Stimulated activated CD8-positive, alpha-beta memory T cell treated with anti-CD3 and anti-CD28 coated beads, Interleukin-4, amount 100 ng/mL, for 1 hour (primary cell): ENCODE measurements around the gene PBX4.
"Not testable (repeated sequence)": the region's sequence is repeated elsewhere in the genome, so short reads cannot be mapped to it uniquely, and the experiment has no call there.

Source experiments
- DNase-seq, 2 donors: peaks; one replicate each; pipeline ENCODE4 v3.0.0-alpha.2; 2020; ENCODE audit warnings: low read depth in 2 of 2, low spot score in 1 of 2

The PBX4 gene

GRCh38 chr19:19618219-19619051 is at the start of gene PBX4:
TSS of gene PBX4 (minus strand) at chr19:19618687. CDS start at chr19:19618629, 58 bp downstream.
- DNase-seq, result peak; percentile 98

GRCh38 chr19:19665420-19665948 is 47.0 kb upstream of the PBX4 start:
- DNase-seq, result not testable (repeated sequence)

DNA sequence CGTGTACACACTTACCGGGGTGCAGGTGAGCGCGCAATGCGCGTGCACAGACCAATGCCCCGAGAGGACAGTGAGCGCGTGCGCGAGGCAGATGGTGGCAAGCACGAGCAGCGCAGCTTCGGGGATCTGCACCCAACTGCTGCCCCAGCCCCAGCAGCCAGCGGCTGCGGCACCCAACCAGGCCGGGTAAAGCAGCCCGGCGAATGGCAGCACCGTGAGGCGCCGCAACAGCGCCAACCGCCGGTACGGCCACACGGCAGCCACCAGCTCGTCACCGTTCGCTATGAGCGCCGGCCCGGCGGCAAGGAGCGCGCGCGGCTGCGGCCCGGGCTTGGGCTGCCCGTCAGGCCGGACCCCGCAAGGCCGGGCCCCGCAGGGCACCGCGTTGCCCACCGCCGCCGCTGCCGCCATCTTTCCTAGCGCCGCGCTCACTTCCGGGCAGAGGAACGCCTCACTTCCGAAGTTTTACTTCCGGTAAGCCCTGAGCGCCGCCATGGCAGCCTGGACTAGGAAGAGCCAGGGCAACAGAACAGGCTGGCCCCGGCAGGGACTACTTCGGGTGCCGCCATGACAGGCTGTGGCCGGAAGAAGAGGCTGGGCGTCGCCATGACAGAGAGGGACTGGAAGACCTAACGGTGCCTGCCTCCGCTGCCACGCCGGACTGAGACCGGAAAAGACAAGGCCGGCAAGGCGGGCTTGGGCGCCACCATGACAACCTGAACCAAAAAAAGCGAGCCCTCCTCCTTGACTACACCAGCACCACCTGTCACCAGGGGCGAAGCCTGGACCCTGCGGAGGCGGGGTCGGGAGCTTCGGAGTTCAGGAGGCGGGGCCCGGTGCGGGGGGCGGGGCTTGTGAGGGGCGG is 45.0 kb upstream of the PBX4 start, which contains the start of gene ATP13A1:
TSS of gene ATP13A1 (minus strand) at position 421 of the 865 bp plus-strand sequence. CDS start at position 411, 10 bp downstream.
- DNase-seq, result peak; percentile 88 to 90

GRCh38 chr19:19662871-19663255 is 44.4 kb upstream of the PBX4 start:
- DNase-seq, result no peak

GRCh38 chr19:19662344-19662743 is 43.9 kb upstream of the PBX4 start:
- DNase-seq, result no peak

DNA sequence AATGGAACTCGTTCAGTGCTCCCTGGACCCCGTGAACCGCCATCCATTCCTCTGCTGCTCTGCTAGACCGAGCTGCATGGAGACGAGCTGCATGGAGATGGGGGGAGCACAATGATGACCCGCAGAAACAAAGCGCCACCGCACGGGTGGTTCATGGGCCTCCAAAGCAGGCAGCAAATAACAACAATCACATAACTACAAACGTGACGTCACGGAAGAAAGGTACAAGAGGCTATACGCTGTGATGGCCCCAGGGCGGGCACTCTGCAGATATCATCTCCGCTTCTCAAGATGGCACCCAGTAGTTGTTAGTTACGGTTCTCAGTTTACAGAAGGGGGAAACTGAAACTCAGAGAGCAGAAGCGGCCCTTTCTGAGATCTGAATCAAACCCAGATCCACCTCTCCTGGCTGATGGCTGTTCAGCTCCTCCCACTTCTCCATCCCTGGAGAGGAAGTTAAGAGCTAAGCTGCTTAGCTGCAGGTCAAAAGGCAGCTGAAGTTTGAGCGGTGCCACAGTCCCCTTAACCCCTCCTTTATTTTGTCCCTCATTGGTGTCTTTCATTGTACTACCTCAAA is 43.3 kb upstream of the PBX4 start:
- no peak for DNase-seq

GRCh38 chr19:19661141-19661674 is 42.7 kb upstream of the PBX4 start:
- DNase-seq, result no peak

DNA sequence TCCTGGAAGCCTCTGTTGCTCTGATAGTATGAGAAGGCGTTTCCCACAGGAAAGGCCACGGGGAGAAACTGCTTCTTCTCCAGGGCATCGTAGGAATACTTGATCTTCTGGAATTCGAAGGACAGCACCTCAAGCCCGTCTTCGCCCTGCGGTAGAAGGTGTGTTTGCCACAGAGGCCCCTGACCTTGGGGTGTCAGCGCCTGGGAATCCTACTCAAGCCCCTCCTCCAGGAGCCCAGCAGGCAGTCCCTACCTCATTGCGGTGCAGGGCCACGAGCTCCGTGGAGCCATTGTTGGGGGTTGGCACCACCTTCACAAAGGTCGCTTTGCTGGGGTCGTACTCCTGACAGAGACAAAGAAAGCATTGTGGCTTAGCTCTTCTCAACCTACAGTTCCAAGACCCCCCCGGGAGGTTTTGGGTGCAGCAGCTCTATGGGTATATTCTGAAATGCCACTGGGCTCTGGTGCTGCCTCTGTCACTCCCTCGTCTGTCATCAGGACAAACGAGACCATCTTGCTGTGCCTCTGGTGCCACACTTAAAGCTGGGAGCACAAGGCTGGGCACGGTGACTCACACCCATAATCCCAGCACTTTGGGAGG is 41.3 kb upstream of the PBX4 start:
- no peak for DNase-seq

GRCh38 chr19:19657397-19657783 is 38.9 kb upstream of the PBX4 start:
- DNase-seq, result no peak

- no peak for DNase-seq
Measured at GRCh38 chr19:19656451-19657396, 38.2 kb upstream of the PBX4 start.

- DNase-seq, result no peak
Measured at GRCh38 chr19:19655641-19656343, 37.3 kb upstream of the PBX4 start.

GRCh38 chr19:19655051-19655594 is 36.6 kb upstream of the PBX4 start:
- DNase-seq, result no peak

DNA sequence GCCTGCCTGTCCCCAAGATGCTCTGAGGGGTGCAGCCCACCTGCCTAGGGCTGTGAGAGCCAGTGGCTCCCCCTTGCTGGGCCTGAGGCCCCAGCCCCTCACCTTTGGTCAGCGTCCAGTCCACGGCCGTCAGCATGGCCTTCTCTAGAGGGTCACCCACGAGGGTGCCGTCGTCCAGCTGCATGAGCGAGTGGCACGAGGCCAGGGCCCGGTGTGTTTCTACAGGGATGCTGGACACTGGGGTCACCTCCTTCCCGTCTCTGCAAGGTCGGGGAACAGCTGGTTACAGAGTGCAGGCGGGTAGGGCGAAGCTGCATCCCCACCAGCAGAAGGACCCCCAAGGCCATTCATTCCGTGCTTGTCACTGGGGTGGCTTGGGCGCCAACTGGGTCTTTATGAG is 36.0 kb upstream of the PBX4 start:
- no peak for DNase-seq

DNA sequence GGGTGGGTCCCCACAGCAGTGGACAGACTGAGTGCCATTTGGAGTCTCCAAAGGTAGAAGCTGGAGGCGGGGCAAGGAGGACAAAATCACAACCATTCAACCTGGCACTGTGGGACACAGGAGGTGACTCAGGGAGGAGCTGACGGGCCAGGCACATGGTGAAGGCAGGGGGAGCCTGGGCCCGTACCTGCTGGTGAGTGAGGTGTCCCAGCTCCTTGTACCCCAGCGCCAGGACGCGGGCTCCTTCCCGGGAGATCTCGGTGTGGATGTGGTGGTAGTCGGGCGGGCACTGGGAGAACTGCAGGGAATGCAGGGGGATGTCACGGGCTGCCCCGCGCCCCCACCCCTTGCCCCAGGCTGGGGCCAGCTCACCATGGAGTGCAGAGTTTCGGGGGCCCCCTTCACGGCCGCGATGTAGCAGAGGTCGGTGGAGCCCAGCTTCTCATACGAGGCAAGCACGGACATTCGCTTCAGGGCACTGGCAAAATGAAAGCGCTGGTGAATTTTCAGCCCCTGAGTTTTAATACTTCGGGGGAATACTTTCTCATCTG is 35.2 kb upstream of the PBX4 start:
- no peak for DNase-seq

GRCh38 chr19:19652482-19653295 is 34.2 kb upstream of the PBX4 start:
- no peak for DNase-seq

GRCh38 chr19:19651076-19651475 is 32.6 kb upstream of the PBX4 start:
- DNase-seq, result no peak

DNA sequence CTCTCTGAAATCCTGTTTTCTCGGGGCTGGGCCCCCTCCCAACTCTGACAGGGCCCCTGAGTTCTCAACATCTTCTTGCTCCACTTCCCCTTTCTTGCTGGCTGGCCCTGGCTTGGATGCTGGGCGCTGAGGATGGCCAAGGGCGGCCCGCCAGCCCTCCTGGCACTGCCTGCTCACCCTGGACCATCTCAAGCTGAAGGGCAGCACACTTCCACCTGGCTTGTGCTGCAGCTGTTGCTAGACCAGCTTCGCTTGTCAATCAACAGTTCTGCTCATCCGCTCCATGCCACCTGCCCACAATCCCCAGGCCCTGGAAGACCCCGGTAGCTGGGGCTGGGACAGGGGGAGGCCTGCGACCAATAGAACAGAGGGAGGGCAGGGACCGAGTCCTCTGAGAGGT is 31.8 kb upstream of the PBX4 start:
- no peak for DNase-seq

DNA sequence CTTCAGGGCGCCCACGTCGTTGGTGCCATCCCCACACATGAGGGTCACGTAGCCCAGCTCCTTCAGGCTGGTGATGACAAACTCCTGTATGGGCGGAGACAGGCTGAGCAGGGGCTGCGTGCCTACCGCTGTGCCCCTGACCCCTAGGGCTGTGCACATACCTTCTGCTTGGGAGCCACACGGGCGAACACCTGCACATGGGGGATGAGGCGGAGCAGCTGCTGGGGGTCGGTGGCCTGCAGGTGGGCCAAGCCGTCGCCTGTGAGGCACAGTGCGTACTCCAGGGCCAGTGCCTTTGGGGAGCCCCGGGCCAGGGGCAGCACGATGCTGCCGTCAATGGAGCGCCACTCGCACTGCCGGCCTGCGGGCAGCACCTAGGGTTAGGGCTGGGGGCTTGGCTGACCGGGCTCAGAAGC is 31.1 kb upstream of the PBX4 start:
- DNase-seq, result no peak
